Skeletal muscle cell (primary cell): Measurements from ENCODE around the gene PTPRN2.
"Not testable (repeated sequence)": the region's sequence is repeated elsewhere in the genome, so short reads cannot be mapped to it uniquely, and the experiment has no call there.

Source experiments
- DNase-seq: peaks from one replicate; pipeline ENCODE4 v3.0.0-alpha.2; 2010; ENCODE audit warnings: low read depth
- H3K4me3 ChIP-seq: 2 replicates; pipeline ENCODE4 v1.5.1; 2011; ENCODE audit warnings: low read depth, mild to moderate bottlenecking, control low read depth, low read length, moderate library complexity

Gene PTPRN2

GRCh38 chr7:158276414-158277218 is 311.0 kb downstream of the PTPRN2 start:
- no peak for DNase-seq
- no peak overlapping the region for H3K4me3 ChIP-seq

GRCh38 chr7:158275711-158276413 is 311.8 kb downstream of the PTPRN2 start:
- DNase-seq: no peak
- no peak overlapping the region for H3K4me3 ChIP-seq

GRCh38 chr7:158274996-158275395 is 312.6 kb downstream of the PTPRN2 start:
- no peak overlapping the region for H3K4me3 ChIP-seq
- no peak for DNase-seq

GRCh38 chr7:158274404-158274811 is 313.2 kb downstream of the PTPRN2 start:
- DNase-seq: no peak
- no peak overlapping the region for H3K4me3 ChIP-seq

GRCh38 chr7:158273756-158274342 is 313.8 kb downstream of the PTPRN2 start:
- not testable (repeated sequence) for DNase-seq, H3K4me3 ChIP-seq

- DNase-seq: no peak
These were observed 314.4 kb downstream of the PTPRN2 start for GRCh38 chr7:158273138-158273651.

GRCh38 chr7:158272509-158273137 is 315.0 kb downstream of the PTPRN2 start:
- no peak for DNase-seq
- H3K4me3 ChIP-seq: no peak overlapping the region

More at GRCh38 chr7:158273138-158273651, 314.4 kb downstream of the PTPRN2 start:
- H3K4me3 ChIP-seq: no peak overlapping the region

GRCh38 chr7:158272091-158272490 is 315.5 kb downstream of the PTPRN2 start:
- no peak for DNase-seq
- no peak overlapping the region for H3K4me3 ChIP-seq

- DNase-seq: no peak
- no peak overlapping the region for H3K4me3 ChIP-seq
These were observed 316.0 kb downstream of the PTPRN2 start for GRCh38 chr7:158271646-158272045.

GRCh38 chr7:158270856-158271413 is 316.7 kb downstream of the PTPRN2 start:
- H3K4me3 ChIP-seq: no peak overlapping the region
- DNase-seq: no peak

GRCh38 chr7:158270106-158270775 is 317.4 kb downstream of the PTPRN2 start:
- DNase-seq: no peak
- H3K4me3 ChIP-seq: no peak overlapping the region

- H3K4me3 ChIP-seq: no peak overlapping the region
- DNase-seq: no peak
These were observed 318.6 kb downstream of the PTPRN2 start for GRCh38 chr7:158268816-158269535.

GRCh38 chr7:158267742-158268435 is 319.7 kb downstream of the PTPRN2 start:
- H3K4me3 ChIP-seq: no peak overlapping the region
- DNase-seq: no peak

- no peak overlapping the region for H3K4me3 ChIP-seq
- no peak for DNase-seq
These were observed 320.5 kb downstream of the PTPRN2 start for GRCh38 chr7:158266817-158267741.

- no peak overlapping the region for H3K4me3 ChIP-seq
- DNase-seq: no peak
These were observed 321.2 kb downstream of the PTPRN2 start for GRCh38 chr7:158266426-158266816.

- no peak overlapping the region for H3K4me3 ChIP-seq
- no peak for DNase-seq
These were observed 321.9 kb downstream of the PTPRN2 start for GRCh38 chr7:158265743-158266080.
